ENCODE results near the gene TOP2A.

Gene TOP2A

DNA sequence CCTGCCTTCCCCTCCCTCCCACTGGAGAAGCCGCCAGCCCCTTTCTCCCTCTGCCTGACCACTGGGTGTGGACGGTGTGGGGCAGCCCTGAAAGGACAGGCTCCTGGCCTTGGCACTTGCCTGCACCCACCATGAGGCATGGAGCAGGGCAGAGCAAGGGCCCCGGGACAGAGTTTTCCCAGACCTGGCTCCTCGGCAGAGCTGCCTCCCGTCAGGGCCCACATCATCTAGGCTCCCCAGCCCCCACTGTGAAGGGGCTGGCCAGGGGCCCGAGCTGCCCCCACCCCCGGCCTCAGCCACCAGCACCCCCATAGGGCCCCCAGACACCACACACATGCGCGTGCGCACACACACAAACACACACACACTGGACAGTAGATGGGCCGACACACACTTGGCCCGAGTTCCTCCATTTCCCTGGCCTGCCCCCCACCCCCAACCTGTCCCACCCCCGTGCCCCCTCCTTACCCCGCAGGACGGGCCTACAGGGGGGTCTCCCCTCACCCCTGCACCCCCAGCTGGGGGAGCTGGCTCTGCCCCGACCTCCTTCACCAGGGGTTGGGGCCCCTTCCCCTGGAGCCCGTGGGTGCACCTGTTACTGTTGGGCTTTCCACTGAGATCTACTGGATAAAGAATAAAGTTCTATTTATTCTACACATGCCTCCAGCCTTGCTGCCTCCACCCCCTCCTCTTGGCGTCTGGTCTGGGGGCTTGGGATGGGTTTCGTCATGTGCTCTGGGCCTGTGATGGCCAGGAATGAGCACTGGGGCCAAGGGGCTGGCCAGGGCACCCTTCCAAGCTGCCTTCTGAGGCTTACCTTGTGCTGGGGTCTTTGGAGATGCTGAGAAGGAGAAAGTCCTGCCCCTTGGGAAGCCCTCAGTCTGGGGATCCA, 60.5 kb downstream of the TOP2A start:
- no peak for DNase-seq

DNA sequence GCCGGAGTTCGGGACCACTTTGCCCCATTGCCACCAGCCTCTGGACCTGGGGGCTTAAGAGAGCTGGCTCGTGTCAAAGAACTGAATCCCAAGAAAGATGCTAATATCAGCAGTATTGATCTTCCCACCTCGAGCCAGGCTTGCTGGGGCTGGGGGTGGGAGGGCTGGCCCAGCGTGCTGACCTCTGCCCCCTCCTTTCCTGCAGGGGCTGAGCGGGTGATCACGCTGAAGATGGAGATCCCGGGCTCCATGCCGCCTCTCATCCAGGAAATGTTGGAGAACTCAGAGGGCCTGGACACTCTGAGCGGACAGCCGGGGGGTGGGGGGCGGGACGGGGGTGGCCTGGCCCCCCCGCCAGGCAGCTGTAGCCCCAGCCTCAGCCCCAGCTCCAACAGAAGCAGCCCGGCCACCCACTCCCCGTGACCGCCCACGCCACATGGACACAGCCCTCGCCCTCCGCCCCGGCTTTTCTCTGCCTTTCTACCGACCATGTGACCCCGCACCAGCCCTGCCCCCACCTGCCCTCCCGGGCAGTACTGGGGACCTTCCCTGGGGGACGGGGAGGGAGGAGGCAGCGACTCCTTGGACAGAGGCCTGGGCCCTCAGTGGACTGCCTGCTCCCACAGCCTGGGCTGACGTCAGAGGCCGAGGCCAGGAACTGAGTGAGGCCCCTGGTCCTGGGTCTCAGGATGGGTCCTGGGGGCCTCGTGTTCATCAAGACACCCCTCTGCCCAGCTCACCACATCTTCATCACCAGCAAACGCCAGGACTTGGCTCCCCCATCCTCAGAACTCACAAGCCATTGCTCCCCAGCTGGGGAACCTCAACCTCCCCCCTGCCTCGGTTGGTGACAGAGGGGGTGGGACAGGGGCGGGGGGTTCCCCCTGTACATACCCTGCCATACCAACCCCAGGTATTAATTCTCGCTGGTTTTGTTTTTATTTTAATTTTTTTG, 61.6 kb downstream of the TOP2A start:
- no peak for DNase-seq

GRCh38 chr17:40355123-40355803, 62.4 kb downstream of the TOP2A start:
- no peak for DNase-seq

DNA sequence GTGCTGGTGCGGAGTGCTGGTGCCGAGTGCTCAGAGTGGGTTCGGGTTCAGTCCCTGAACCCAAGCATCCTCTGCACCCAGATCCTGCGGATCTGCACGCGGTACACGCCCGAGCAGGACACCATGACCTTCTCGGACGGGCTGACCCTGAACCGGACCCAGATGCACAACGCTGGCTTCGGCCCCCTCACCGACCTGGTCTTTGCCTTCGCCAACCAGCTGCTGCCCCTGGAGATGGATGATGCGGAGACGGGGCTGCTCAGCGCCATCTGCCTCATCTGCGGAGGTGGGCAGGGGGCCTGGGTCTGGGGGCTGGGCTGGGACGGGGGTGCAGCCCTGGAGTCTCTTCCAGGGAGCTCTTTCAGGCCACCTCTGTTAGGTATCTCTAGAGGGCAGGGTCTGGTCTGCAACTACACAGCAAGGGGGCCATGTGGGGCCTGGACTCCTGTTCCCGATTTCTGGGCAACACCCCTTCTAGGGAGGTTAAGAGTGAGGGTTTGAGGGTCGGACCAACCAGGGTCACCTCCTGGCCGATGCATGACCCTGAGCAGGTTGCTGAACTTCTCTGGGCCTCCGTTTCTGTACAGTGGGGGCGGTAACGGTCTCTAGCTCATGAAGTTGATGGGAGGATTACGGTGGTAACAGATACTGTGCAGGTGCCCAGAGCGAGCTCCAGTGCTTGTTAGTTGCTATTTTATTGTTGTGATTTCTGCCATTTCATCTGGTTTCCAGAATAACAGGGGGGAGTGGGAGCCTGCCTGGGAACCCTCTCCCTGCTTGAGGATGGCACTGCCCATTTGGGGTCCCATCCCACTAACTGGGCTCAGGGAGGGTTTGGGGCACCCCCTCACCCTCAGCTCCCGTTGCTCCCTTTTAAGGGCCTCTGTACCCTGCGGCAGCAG, 63.2 kb downstream of the TOP2A start:
- no peak for DNase-seq

- no peak for DNase-seq
These were observed 64.8 kb downstream of the TOP2A start for GRCh38 chr17:40352779-40353394.

DNA sequence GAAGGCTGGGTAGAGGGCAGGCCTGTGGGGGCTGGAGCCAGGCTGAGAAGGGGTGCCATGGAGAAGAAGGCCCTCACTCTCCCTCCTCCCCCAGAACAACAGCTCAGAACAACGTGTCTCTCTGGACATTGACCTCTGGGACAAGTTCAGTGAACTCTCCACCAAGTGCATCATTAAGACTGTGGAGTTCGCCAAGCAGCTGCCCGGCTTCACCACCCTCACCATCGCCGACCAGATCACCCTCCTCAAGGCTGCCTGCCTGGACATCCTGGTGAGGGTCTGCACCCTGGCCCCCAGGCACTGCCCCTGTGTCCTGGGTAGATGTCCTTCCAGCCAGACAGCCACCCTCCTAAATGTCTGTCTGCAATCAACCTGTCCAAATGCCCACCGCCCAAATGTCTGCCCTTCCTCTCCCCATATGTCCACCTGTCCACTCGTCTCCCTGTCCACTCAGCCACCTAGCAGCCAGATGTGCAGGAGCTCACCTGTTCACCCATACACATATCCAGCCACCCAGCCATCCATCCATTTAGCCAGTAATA, 65.4 kb downstream of the TOP2A start:
- DNase-seq = no peak

- peak; percentile 42 for DNase-seq
These were observed 66.1 kb downstream of the TOP2A start for GRCh38 chr17:40351359-40352236.

GRCh38 chr17:40350689-40351358, 66.9 kb downstream of the TOP2A start:
- DNase-seq = no peak

GRCh38 chr17:40349895-40350688, 67.6 kb downstream of the TOP2A start:
- no peak for DNase-seq

DNA sequence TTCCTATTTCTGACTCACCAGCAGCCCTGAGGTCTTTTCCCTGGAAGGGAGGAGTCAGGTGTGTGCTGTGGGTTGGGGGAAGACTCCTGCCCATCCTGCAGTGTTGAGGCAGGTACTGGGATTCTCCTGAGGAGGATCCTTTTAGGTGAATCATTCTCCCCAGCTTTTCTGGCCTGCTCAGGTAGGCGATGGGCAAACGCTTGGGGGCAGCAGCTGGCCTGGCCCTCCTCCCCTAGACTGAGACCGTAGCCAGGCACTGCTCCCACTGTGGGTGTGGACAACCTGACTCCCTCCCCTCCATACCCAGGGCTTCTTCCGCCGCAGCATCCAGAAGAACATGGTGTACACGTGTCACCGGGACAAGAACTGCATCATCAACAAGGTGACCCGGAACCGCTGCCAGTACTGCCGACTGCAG, 68.2 kb downstream of the TOP2A start:
- no peak for DNase-seq

- peak; percentile 45 for DNase-seq
These were observed 68.9 kb downstream of the TOP2A start for GRCh38 chr17:40348562-40349476.

GRCh38 chr17:40348136-40348504, 69.6 kb downstream of the TOP2A start:
- DNase-seq = no peak

DNA sequence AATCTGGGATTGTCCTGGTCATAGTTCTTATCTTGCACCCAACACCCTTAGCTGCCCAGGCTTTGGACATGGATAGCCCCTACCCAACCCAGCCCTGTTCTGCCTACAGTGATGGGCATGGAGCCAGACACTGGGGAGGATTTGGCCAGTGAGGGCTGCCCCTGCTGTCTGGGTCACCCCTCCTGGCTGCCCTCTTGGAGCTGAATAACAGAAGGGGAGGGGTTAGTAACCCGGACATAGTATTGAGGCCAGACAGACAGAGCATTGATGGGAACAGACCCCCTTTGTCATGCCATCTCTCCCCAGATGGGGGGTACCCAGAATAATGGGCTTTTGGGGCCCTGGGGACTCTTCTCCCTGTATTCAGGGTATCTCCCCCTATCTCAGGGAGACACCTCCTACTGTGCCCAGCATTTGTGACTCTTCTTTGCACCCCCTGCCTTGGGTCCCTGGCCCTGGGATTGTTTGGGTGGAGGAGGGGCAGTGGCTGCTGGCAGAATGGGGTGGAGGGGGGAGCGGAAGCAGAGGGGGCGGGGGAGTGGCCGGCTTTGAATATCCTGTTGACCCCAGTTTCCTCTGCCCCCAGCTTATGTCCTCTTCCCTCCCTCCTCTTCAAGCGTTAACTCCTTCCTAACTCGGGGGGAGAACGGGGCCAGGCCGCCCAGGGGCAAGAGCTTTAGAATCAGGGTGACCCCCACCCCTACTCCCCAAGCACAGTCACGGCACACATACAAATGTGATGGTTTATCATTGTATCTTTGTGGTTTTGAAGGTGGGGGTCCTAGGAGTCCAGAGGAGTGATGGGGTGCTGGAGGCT, 70.2 kb downstream of the TOP2A start:
- DNase-seq = no peak

DNA sequence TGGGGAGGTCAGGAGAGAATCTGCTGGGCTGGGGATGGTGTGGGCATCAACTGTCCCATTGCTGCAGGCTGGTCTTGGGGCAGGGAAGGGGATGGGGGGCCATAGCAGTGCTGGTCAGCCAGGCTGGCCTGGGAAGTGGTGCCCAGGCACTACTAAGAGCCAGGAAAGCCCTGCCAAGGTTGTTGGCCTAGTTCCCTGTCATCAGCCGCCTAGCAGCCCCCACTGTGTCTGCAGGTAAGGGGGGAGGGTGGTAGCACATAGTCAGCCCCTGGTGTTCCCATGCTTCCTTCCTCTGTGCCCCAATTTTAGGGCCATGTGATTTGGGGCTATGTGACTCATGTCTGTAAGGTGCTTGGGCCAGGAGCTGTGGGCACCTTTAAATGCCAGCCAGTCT, 70.9 kb downstream of the TOP2A start:
- DNase-seq = no peak

DNA sequence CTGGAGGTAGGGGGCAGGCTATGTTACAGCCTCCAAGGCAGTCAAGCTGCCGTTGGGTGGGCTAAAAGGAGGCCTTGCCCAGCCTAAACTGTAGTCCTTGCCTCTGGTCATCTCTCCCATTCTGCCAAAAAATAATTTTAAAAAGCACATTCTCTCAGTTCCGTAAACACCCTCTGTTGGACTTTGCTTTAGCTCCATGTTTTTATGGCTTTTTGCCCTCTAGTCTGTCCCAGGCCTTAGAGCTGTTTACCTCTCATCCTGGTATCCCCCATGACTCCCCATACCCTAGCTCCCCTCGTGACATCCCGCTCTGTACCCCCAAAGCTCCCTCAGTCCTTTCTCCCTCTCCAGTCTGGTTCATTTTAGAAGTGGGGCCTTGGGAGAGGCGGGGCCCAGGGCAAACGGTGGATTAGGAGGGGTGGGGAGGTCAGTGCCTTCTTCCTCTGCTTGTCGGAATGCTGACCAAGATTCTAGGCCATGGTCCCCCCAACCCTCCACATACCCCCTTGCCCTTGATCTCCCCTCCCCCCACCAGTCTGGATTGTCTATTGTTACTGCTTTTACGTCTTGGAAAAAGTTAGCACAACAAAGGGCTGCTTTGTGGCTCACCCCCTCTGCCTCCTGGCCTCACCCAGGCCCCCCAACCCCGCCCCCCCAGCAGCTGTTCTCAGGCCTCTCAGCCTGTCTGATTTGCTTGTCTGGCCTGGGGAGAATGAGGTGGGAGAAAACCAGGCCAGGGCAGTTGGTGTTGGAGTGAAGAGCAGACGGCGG, 71.5 kb downstream of the TOP2A start:
- DNase-seq = no peak
